ENCODE results near the gene SFI1.
"Not testable (repeated sequence)": the region's sequence is repeated elsewhere in the genome, so short reads cannot be mapped to it uniquely, and the experiment has no call there.

The SFI1 gene

GRCh38 chr22:31504282-31504681, 7.9 kb downstream of the SFI1 start:
- peak; percentile 63 for DNase-seq (ENCODE audit: low read depth)
- TF ChIP-seq CTCF (conservative IDR thresholded peaks at IDR 0.05; ENCODE audit: low read depth, low read length): no peak
- H3K4me3 ChIP-seq (ENCODE audit: low read depth, low read length): no peak overlapping the region

- DNase-seq (ENCODE audit: low read depth); H3K4me3 ChIP-seq (ENCODE audit: low read depth, low read length): not testable (repeated sequence)
Observed at GRCh38 chr22:31507517-31507916, 11.2 kb downstream of the SFI1 start.

GRCh38 chr22:31508536-31508935, 12.2 kb downstream of the SFI1 start:
- H3K4me3 ChIP-seq (ENCODE audit: low read depth, low read length): no peak overlapping the region
- DNase-seq (ENCODE audit: low read depth): no peak
- no peak for TF ChIP-seq CTCF (conservative IDR thresholded peaks at IDR 0.05; ENCODE audit: low read depth, low read length)

GRCh38 chr22:31509061-31509762, 12.9 kb downstream of the SFI1 start:
- TF ChIP-seq CTCF (conservative IDR thresholded peaks at IDR 0.05; ENCODE audit: low read depth, low read length): no peak
- H3K4me3 ChIP-seq (ENCODE audit: low read depth, low read length): no peak overlapping the region
- DNase-seq (ENCODE audit: low read depth): no peak

- no peak for TF ChIP-seq CTCF (conservative IDR thresholded peaks at IDR 0.05; ENCODE audit: low read depth, low read length)
Observed at GRCh38 chr22:31520051-31520450, 23.7 kb downstream of the SFI1 start.

GRCh38 chr22:31524132-31524531, 27.8 kb downstream of the SFI1 start:
- DNase-seq (ENCODE audit: low read depth): not testable (repeated sequence)

More at GRCh38 chr22:31520051-31520450, 23.7 kb downstream of the SFI1 start:
- no peak overlapping the region for H3K4me3 ChIP-seq (ENCODE audit: low read depth, low read length)
- DNase-seq (ENCODE audit: low read depth): no peak

GRCh38 chr22:31526270-31526669, 29.9 kb downstream of the SFI1 start:
- no peak for TF ChIP-seq CTCF (conservative IDR thresholded peaks at IDR 0.05; ENCODE audit: low read depth, low read length)
- DNase-seq (ENCODE audit: low read depth): no peak
- no peak overlapping the region for H3K4me3 ChIP-seq (ENCODE audit: low read depth, low read length)

More at GRCh38 chr22:31524132-31524531, 27.8 kb downstream of the SFI1 start:
- H3K4me3 ChIP-seq (ENCODE audit: low read depth, low read length): not testable (repeated sequence)

- H3K4me3 ChIP-seq (ENCODE audit: low read depth, low read length): no peak overlapping the region
- no peak for TF ChIP-seq CTCF (conservative IDR thresholded peaks at IDR 0.05; ENCODE audit: low read depth, low read length)
- peak; percentile 73 for DNase-seq (ENCODE audit: low read depth)
Observed at GRCh38 chr22:31530823-31531195, 34.5 kb downstream of the SFI1 start.

Measured in choroid plexus epithelial cell (primary cell).